GM12865 (cell line): ENCODE results near the gene TET1.
"Not testable (repeated sequence)": the region's sequence is repeated elsewhere in the genome, so short reads cannot be mapped to it uniquely, and the experiment has no call there.

Experiments
- DNase-seq: peaks from one replicate; pipeline ENCODE4 v3.0.0; 2010; ENCODE audit warnings: low read depth
- H3K4me3 ChIP-seq: 2 replicates; pipeline ENCODE4 v1.5.1; 2011; ENCODE audit warnings: mild to moderate bottlenecking, low read depth, low read length, control low read depth
- TF ChIP-seq, protein P1 (sequence below): IDR thresholded peaks from 2 replicates; pipeline ENCODE4 v1.5.1; 2011; ENCODE audit warnings: low read length, control low read depth, low read depth, inconsistent platforms; ENCODE audit not compliant: insufficient read depth; ENCODE audit errors: missing control alignments

TET1 gene

DNA sequence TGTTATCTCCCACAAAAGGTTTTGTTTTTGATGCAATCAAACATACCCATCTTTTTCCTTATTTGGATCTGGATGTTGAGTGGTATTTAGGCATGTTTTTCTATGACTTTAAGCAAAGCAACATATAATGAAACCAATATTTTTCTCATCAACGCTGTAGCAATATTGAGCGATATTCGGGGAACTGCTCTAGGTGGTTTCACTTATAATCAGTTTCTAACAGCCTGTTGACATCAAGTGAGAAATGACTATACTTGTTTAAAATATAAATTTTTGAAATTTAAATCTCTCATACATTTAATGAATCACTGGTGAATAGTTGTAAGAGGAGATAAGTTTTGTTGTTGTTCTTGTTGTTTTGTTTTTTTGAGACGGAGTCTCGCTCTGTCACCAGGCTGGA lies 108.1 kb downstream of the TET1 start:
- peak; percentile 16 for DNase-seq
- peak overlapping the region; percentile 13; the same call in 1 of the 2 replicates for H3K4me3 ChIP-seq
- TF ChIP-seq, protein P1, sequence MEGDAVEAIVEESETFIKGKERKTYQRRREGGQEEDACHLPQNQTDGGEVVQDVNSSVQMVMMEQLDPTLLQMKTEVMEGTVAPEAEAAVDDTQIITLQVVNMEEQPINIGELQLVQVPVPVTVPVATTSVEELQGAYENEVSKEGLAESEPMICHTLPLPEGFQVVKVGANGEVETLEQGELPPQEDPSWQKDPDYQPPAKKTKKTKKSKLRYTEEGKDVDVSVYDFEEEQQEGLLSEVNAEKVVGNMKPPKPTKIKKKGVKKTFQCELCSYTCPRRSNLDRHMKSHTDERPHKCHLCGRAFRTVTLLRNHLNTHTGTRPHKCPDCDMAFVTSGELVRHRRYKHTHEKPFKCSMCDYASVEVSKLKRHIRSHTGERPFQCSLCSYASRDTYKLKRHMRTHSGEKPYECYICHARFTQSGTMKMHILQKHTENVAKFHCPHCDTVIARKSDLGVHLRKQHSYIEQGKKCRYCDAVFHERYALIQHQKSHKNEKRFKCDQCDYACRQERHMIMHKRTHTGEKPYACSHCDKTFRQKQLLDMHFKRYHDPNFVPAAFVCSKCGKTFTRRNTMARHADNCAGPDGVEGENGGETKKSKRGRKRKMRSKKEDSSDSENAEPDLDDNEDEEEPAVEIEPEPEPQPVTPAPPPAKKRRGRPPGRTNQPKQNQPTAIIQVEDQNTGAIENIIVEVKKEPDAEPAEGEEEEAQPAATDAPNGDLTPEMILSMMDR, result no peak

DNA sequence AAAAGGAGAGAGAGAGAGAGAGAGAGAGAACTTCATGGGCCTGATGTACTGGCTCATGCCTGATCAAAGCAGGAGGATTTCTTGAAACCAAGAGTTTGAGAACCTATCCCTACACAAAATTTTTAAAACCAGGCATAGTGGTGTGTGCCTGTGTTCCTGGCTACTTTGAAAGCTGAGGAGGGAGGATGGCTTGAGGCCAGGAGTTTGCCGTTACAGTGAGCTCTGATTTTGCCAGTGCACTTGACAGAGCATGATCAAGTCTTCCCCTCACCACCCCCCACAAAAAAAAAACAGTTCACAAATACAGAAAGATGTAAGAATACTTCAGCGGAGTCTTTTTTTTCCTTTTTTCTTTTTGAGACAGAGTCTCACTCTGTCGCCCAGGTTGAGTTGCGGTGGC lies 108.8 kb downstream of the TET1 start:
- no peak overlapping the region for H3K4me3 ChIP-seq
- DNase-seq, result no peak
- TF ChIP-seq, protein P1, result no peak

- peak overlapping the region; percentile 48 for H3K4me3 ChIP-seq
- TF ChIP-seq, protein P1, result no peak
- peak; percentile 76 for DNase-seq
Observed at GRCh38 chr10:68684413-68684812, 124.3 kb downstream of the TET1 start.

DNA sequence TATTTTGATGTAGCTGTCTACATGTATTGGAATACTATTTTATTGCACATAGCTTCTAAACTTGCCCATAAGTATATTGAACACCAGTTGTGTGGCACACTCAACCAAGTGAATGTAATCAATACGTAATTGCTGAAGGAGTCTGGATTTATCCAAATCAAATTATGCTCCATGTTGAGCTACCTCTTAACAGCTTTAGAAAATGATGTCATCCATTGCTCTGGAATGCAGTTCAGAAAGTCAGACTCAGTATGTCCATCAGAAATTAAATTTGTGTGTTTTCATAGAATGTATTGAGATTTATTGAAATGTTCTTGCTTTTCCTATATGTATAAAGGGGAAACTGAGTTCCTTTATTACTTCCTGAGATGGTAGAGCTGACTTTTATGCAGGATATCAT lies 135.9 kb downstream of the TET1 start:
- TF ChIP-seq, protein P1, result no peak
- no peak for DNase-seq
- no peak overlapping the region for H3K4me3 ChIP-seq

DNA sequence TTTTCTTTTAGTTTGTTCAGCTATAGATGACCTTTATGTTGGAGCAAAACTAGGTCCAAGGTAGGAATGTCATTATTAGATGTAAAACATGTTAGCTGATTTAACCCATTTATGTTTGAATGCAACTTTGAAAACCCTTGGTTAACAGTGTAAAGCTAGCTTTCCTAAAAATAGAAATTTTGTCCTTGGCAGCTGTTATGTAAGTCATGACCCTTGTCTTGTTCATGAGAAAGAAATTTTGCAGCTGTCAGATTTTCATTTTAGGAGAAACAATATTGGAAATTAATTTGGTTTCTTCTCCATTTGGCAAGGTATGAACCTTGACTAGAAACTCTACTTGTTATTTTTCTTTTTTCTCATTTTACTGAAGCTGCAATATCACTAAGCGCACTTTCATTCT lies 137.0 kb downstream of the TET1 start:
- no peak for DNase-seq
- H3K4me3 ChIP-seq, result no peak overlapping the region
- TF ChIP-seq, protein P1, result no peak

DNA sequence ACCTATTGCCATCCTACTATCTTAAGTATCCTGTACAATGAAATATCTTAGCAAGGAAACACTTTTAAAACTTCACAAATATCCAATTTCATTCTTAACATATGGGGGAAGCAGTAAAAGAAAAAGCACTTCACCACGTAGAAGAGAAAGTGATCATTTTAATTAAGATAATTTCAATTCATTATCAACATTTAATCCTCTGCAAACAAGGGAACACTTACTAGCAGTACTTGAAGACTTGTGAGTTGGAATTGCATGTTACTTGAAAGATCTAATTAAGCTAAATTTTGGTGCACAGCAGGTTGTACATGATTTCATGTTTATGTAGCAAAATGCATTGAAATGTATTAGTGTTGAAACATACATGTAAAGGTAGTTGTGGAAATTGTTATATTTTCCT lies 140.1 kb downstream of the TET1 start:
- H3K4me3 ChIP-seq, result no peak overlapping the region
- TF ChIP-seq, protein P1, result no peak
- DNase-seq, result no peak

- H3K4me3 ChIP-seq, result no peak overlapping the region
- TF ChIP-seq, protein P1, result no peak
Observed at GRCh38 chr10:68705548-68705947, 145.4 kb downstream of the TET1 start.

GRCh38 chr10:68708987-68709386 lies 148.8 kb downstream of the TET1 start:
- not testable (repeated sequence) for DNase-seq, H3K4me3 ChIP-seq

More at GRCh38 chr10:68705548-68705947, 145.4 kb downstream of the TET1 start:
- DNase-seq, result no peak

DNA sequence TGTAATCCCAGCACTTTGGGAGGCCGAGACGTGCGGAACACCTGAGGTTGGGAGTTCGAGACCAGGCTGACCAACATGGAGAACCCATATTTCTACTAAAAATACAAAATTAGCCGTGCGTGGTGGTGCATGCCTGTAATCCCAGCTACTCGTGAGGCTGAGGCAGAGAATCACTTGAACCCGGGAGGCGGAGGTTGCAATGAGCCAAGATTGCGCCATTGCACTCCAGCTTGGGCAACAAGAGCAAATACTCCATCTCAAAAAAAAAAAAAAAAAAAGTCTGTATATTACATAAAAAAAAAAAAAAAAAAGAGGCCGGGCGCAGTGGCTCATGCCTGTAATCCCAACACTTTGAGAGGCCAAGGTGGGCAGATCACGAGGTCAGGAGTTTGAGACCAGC lies 152.9 kb downstream of the TET1 start:
- not testable (repeated sequence) for H3K4me3 ChIP-seq, DNase-seq
